Measurements from ENCODE around the gene TMEM51.
A peak's percentile ranks its signal among the peaks of the same experiment; 100 is the strongest.

TMEM51 gene

DNA sequence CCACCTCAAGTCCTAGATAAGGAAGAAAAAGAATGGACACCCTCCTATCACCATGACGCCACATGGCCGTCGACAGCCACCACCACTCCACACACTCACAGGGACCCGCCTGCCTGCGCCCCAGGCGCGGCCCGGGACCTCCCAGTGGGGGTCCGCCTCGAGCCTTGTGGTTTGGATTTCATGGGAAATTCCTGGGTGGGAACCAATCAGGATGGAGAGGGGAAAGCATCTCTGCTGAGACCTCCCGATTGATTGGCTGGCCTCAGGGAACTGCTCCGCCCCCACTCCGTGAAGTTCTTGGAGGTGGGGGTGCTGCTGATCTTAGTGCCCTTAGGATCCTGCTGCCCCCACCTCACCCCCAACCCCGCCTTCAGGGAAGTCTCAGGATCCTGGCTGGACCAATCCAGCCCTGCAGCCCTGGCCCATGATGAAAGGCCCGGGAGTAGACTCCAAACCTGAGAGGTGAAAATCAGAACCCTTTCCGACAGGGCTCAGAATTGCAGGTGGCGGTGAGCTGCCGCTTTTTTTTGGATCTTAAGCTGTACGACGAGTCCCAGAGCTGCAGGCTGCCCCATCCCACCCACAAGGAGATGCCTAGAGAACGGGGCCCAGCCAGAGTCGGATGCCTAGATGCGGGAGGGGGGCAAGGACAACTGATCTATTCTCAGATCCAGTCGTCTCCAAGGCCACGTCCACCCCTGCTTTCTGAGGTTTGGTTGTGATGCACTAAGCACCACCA lies 29.0 kb upstream of the TMEM51 start:
- no peak overlapping the region for H3K4me3 ChIP-seq (ENCODE audit: low read depth, low read length)
- no peak for DNase-seq (ENCODE audit: low read depth)
- no peak for TF ChIP-seq CTCF (IDR thresholded peaks at IDR 0.05; ENCODE audit: insufficient read depth, low read depth, low read length, missing control alignments)

GRCh38 chr1:15125101-15125745 lies 28.3 kb upstream of the TMEM51 start:
- no peak for TF ChIP-seq CTCF (IDR thresholded peaks at IDR 0.05; ENCODE audit: insufficient read depth, low read depth, low read length, missing control alignments)
- DNase-seq (ENCODE audit: low read depth), result no peak
- no peak overlapping the region for H3K4me3 ChIP-seq (ENCODE audit: low read depth, low read length)

DNA sequence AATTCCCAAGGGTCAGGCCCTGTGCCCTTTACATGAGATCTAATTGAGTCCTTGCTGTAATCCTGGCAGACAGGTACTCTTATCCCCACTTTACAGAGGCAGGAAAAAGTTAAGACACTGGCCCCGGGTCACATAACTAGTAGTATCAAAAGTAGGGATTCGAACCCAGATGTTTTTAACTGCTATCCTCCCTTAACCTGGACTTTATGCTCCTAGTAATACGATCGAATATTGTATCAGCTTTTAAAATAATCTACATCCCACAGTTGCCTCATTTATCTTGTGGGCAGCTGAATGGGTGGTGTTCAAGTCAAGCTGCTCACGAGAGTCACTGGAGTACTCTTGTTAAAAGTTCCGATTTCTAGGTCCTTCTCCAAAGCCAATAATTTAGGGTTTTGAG lies 25.5 kb upstream of the TMEM51 start:
- no peak for TF ChIP-seq CTCF (IDR thresholded peaks at IDR 0.05; ENCODE audit: insufficient read depth, low read depth, low read length, missing control alignments)
- DNase-seq (ENCODE audit: low read depth), result no peak
- no peak overlapping the region for H3K4me3 ChIP-seq (ENCODE audit: low read depth, low read length)

DNA sequence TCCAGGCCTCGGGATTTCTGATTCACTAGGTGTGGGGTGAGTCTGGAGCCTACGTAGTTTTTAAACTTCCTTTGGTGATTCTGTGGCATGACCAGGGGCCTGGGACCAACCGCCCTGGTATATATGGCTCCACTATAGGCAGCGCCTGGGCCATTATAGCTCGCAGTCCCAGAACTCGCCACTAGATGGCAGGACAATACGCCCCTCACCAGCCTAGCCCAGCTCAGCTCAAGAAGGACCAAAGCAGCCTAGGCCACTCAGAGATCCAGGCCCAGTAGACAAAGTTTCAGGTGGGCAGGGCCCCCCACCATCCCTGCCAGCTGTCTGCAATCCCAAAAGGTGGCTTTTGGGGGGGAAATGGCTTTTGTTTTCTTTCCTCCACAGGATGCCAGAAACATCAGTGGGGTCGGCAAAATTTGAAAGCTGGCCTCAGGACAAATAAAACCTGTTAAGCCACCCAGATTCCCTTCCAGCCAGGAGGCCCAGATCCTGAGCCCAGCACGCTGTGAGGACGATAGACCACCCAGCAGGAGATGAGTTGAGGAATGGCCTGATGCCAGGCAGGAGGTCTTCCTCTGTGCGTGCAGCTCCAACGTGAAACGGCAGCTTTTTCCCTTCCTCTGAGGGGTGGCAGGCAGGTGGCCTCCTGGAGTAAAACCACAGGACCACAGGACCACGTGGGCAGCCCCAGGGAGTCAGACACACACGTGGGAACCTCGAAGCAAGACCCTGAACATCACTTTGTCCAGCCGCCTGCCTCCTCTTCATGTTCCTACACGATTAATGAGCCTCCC lies 24.8 kb upstream of the TMEM51 start:
- TF ChIP-seq CTCF (IDR thresholded peaks at IDR 0.05; ENCODE audit: insufficient read depth, low read depth, low read length, missing control alignments), result peak; percentile 89
- no peak overlapping the region for H3K4me3 ChIP-seq (ENCODE audit: low read depth, low read length)
- peak; percentile 76 for DNase-seq (ENCODE audit: low read depth)

- H3K4me3 ChIP-seq (ENCODE audit: low read depth, low read length), result no peak overlapping the region
- no peak for TF ChIP-seq CTCF (IDR thresholded peaks at IDR 0.05; ENCODE audit: insufficient read depth, low read depth, low read length, missing control alignments)
- no peak for DNase-seq (ENCODE audit: low read depth)
Observed at GRCh38 chr1:15129944-15130343, 23.6 kb upstream of the TMEM51 start.

- no peak for DNase-seq (ENCODE audit: low read depth)
- no peak overlapping the region for H3K4me3 ChIP-seq (ENCODE audit: low read depth, low read length)
- no peak for TF ChIP-seq CTCF (IDR thresholded peaks at IDR 0.05; ENCODE audit: insufficient read depth, low read depth, low read length, missing control alignments)
Observed at GRCh38 chr1:15130607-15131006, 22.9 kb upstream of the TMEM51 start.

All from GM12865 (cell line).